SK-N-SH (cell line): ENCODE results near the gene MEAK7. TPM values are rescaled to one million over a fixed set of nuclear protein-coding genes. Genes with fewer than 3 reads are reported as not detected.

ENCODE experiments used
- CTCF ChIA-PET: fragments of 300-600, 350-600 bp; formaldehyde crosslinking; extraction: SDS; loops from one replicate; lab custom pipeline; 2021; lab: Yijun Ruan, JAX
- POLR2A ChIA-PET: fragments of 350-600 bp; sonication (Branson Sonifier 250); formaldehyde crosslinking; extraction: SDS; loops from one replicate; lab custom pipeline; 2020; ENCODE audit warnings: antibody characterized with exemption, inconsistent platforms; lab: Yijun Ruan, JAX
- DNase-seq: peaks from one replicate; pipeline ENCODE4 v3.0.0; 2012
- H2AFZ ChIP-seq: fragments of 200-600 bp; sonication (generic); 2 replicates; pipeline ENCODE4 v1.8.1; 2016; ENCODE audit warnings: antibody characterized with exemption, mild to moderate bottlenecking, low read depth
- H3F3A ChIP-seq: fragments of 200-600 bp; sonication (generic); replicated peaks from 2 replicates; pipeline ENCODE3; 2016; ENCODE audit warnings: antibody characterized with exemption, mild to moderate bottlenecking; ENCODE audit not compliant: insufficient read depth
- H3K27ac ChIP-seq, 2 experiments: fragments of 200-500 bp in 1 of 2; fragments of 200-600 bp in 1 of 2; sonication (Bioruptor generic) in 1 of 2; sonication (generic), shearing (Covaris generic) in 1 of 2; 2 replicates each; pipeline versions ENCODE4 v1.5.1 to v1.6.1; 2014 to 2016; ENCODE audit warnings: low read depth in 2 of 2, inconsistent platforms in 1 of 2, low read length in 1 of 2, mild to moderate bottlenecking in 1 of 2, mixed read lengths in 1 of 2
- H3K27me3 ChIP-seq: fragments of 200-600 bp; sonication (generic), shearing (Covaris generic); 2 replicates; pipeline ENCODE4 v1.6.1; 2016; ENCODE audit warnings: mixed run types; ENCODE audit not compliant: insufficient read depth
- H3K36me3 ChIP-seq, 2 experiments: fragments of 200-500 bp in 1 of 2; fragments of 200-600 bp in 1 of 2; sonication (Bioruptor generic) in 1 of 2; sonication (generic) in 1 of 2; replicated peaks in 1 of 2; 2 replicates each; pipeline versions ENCODE3 to v1.5.1; 2014 to 2016; ENCODE audit warnings: low read length in 1 of 2, mild to moderate bottlenecking in 1 of 2; ENCODE audit not compliant: insufficient read depth in 2 of 2, control insufficient read depth in 1 of 2
- H3K4me1 ChIP-seq, 2 experiments: fragments of 200-500 bp in 1 of 2; fragments of 200-600 bp in 1 of 2; sonication (Bioruptor generic) in 1 of 2; sonication (generic), shearing (Covaris generic) in 1 of 2; 2 replicates each; pipeline versions ENCODE4 v1.5.1 to v1.6.1; 2014 to 2016; ENCODE audit warnings: low read depth in 1 of 2, low read length in 1 of 2, mixed run types in 1 of 2; ENCODE audit not compliant: insufficient read depth in 2 of 2, control insufficient read depth in 1 of 2
- H3K4me2 ChIP-seq: fragments of 200-600 bp; sonication (generic), shearing (Covaris generic); 2 replicates; pipeline ENCODE4 v1.6.1; 2017; ENCODE audit warnings: mixed run types
- H3K4me3 ChIP-seq, 2 experiments: fragments of 200-500 bp in 1 of 2; fragments of 200-600 bp in 1 of 2; sonication (Bioruptor generic) in 1 of 2; sonication (generic), shearing (Covaris generic) in 1 of 2; 2 replicates each; pipeline versions ENCODE4 v1.5.1 to v1.8.1; 2014 to 2016; ENCODE audit warnings: low read depth in 2 of 2, inconsistent platforms in 1 of 2, low read length in 1 of 2, mild to moderate bottlenecking in 1 of 2, mixed read lengths in 1 of 2, moderate library complexity in 1 of 2
- H3K79me2 ChIP-seq: fragments of 200-600 bp; sonication (generic); 2 replicates; pipeline ENCODE4 v1.8.1; 2017; ENCODE audit warnings: mild to moderate bottlenecking; ENCODE audit not compliant: insufficient read depth
- H3K9ac ChIP-seq: fragments of 200-600 bp; sonication (generic); 2 replicates; pipeline ENCODE4 v1.6.1; 2017; ENCODE audit warnings: mixed run types
- H3K9me2 ChIP-seq: fragments of 200-600 bp; sonication (generic); 2 replicates; pipeline ENCODE4 v1.6.1; 2017; ENCODE audit warnings: mixed run types
- H3K9me3 ChIP-seq: fragments of 200-600 bp; sonication (generic); 2 replicates; pipeline ENCODE4 v1.6.1; 2017; ENCODE audit warnings: mixed run types, mild to moderate bottlenecking, moderate library complexity
- H4K20me1 ChIP-seq: fragments of 200-600 bp; sonication (generic); 2 replicates; pipeline ENCODE4 v1.6.1; 2017; ENCODE audit warnings: mild to moderate bottlenecking, mixed run types; ENCODE audit not compliant: insufficient read depth
- CHD2 ChIP-seq: fragments of 150-350 bp; IDR thresholded peaks from 2 replicates; pipeline ENCODE4 v1.6.1; 2018; ENCODE audit warnings: low read length; ENCODE audit not compliant: partially characterized antibody
- EZH2phosphoT487 ChIP-seq: fragments of 200-600 bp; sonication (generic); IDR thresholded peaks from 2 replicates; pipeline ENCODE4 v1.6.1; 2017; ENCODE audit warnings: low read depth, mixed run types, mild to moderate bottlenecking, antibody characterized with exemption, moderate library complexity, borderline replicate concordance
- FOSL2 ChIP-seq: IDR thresholded peaks from 2 replicates; pipeline ENCODE4 v1.4.0; 2012; ENCODE audit warnings: low read depth, mild to moderate bottlenecking, moderate library complexity, borderline replicate concordance
- RAD21 ChIP-seq: IDR thresholded peaks from 2 replicates; pipeline ENCODE4 v1.6.1; 2012; ENCODE audit warnings: mild to moderate bottlenecking, low read length
- RFX5 ChIP-seq: IDR thresholded peaks from 2 replicates; pipeline ENCODE4 v1.6.1; 2012; ENCODE audit warnings: mild to moderate bottlenecking, improper control_type of control experiment, low read length
- TCF12 ChIP-seq: IDR thresholded peaks from 2 replicates; pipeline ENCODE4 v1.4.0; 2012
- USF2 ChIP-seq: fragments of 150-350 bp; IDR thresholded peaks from 2 replicates; pipeline ENCODE4 v1.6.1; 2017; ENCODE audit warnings: antibody characterized with exemption, low read length, low read depth, borderline replicate concordance
- WGBS: methylation state at CpG from one replicate; pipeline ENCODE4 v1.1.6; 2017; ENCODE audit warnings: low lambda C conversion rate; 5-methylcytosine and 5-hydroxymethylcytosine counted together
- polyA plus RNA-seq, 3 experiments: library from polyadenylated mRNA; depleted of rRNA; stranded (reverse); fragments of >200 nt; gene quantifications; 2 replicates each; pipeline ENCODE4 v1.2.3, GENCODE V29; 2012

MEAK7 gene
- polyA plus RNA-seq, 1 of the 3 experiments (the other 2 are of a cell fraction): 11.9 TPM

- H3K9me2 ChIP-seq: no peaks in the 10 kb centered on the region
- POLR2A ChIA-PET: no interaction called here
- H3K79me2 ChIP-seq: peaks cover 3% of the 10 kb centered on the region; the same call in 1 of the 2 replicates
- no peaks in the 10 kb centered on the region; the same call in 1 of the 2 replicates for H3K9me3 ChIP-seq
- H3K27me3 ChIP-seq: no peaks in the 10 kb centered on the region
- WGBS: 90% methylated on average over 4 of the region's 24 CpGs
- no peaks in the 10 kb centered on the region; a peak in 1 of 4 replicates for H3K4me1 ChIP-seq
- H3K4me3 ChIP-seq: no peak overlapping the region
- TF ChIP-seq USF2 (no peak), RFX5 (no peak), RAD21 (no peak), TCF12 (no peak)
- TF ChIP-seq, all 33 proteins: peak for 0
- no peaks in the 10 kb centered on the region for H4K20me1 ChIP-seq
- H3K9ac ChIP-seq: no peak overlapping the region
- no peak overlapping the region for H3K4me2 ChIP-seq
- no peak for DNase-seq
- peaks cover 14 to 20% of the 10 kb centered on the region in 2 experiments for H3K36me3 ChIP-seq
- no peak overlapping the region for H2AFZ ChIP-seq
- H3K27ac ChIP-seq: no peak overlapping the region
- no peaks in the 10 kb centered on the region for H3F3A ChIP-seq
- CTCF ChIA-PET: interaction anchor here (1.3 kb wide), 1 partner anchor 276 kb away, joined by 3 read pairs; the partner anchor contains the start of gene TAF1C
Measured at GRCh38 chr16:84462296-84463210, 41.9 kb downstream of the MEAK7 start.

GRCh38 chr16:84461413-84462295 is 42.8 kb downstream of the MEAK7 start:
- Histone ChIP-seq H3K9me2 (no peaks in the 10 kb centered on the region), H3K27me3 (no peaks in the 10 kb centered on the region), H3K9ac (no peak overlapping the region), H3F3A (no peaks in the 10 kb centered on the region), H4K20me1 (no peaks in the 10 kb centered on the region), H3K36me3 (peaks cover 9 to 12% of the 10 kb centered on the region in 2 experiments), H3K79me2 (no peaks in the 10 kb centered on the region), H3K27ac (no peak overlapping the region), H3K9me3 (no peaks in the 10 kb centered on the region), H3K4me2 (no peak overlapping the region), H2AFZ (no peak overlapping the region), H3K4me1 (no peaks in the 10 kb centered on the region; a peak in 1 of 4 replicates), H3K4me3 (no peak overlapping the region)
- TF ChIP-seq CHD2: no peak
- TF ChIP-seq FOSL2: no peak
- no peak for TF ChIP-seq EZH2phosphoT487
- WGBS: 92% methylated on average over 24 of the region's 30 CpGs
- ChIA-PET POLR2A (no interaction called here), CTCF (interaction anchor here (0.9 to 1.3 kb wide), 3 partner anchors 21 to 275 kb away, joined by 3 to 4 read pairs (median 3); partner anchors contain the start of gene TAF1C)
- no peak for DNase-seq
